GM23338 (cell line): ENCODE results near the gene SSH3.

Experiments used
- CREB1 ChIP-seq: fragments of 250-450 bp; sonication (Bioruptor Pico); IDR thresholded peaks from 2 replicates; pipeline ENCODE4 v1.5.0; 2020; ENCODE audit warnings: low read depth, mild to moderate bottlenecking, moderate library complexity
- EZH2 ChIP-seq: fragments of 200-600 bp; sonication (generic); IDR thresholded peaks from one replicate; pipeline ENCODE4 v1.8.0; 2017; ENCODE audit warnings: antibody characterized with exemption, mild to moderate bottlenecking, low read depth; ENCODE audit not compliant: unreplicated experiment
- EZH2phosphoT487 ChIP-seq: fragments of 200-600 bp; sonication (generic); IDR thresholded peaks from one replicate; pipeline ENCODE4 v1.8.1; 2018; ENCODE audit warnings: antibody characterized with exemption; ENCODE audit not compliant: unreplicated experiment
- POLR2AphosphoS5 ChIP-seq: IDR thresholded peaks from 2 replicates; pipeline ENCODE4 v1.6.1; 2016; ENCODE audit warnings: antibody characterized with exemption, low read depth
- STAT1 ChIP-seq: IDR thresholded peaks from one replicate; pipeline ENCODE4 v1.6.1; 2016; ENCODE audit warnings: antibody characterized with exemption; ENCODE audit not compliant: unreplicated experiment
- ZNF114 ChIP-seq: fragments of 250-450 bp; sonication (Bioruptor Pico); IDR thresholded peaks from 2 replicates; pipeline ENCODE4 v1.5.0; 2020; ENCODE audit warnings: mild to moderate bottlenecking, moderate library complexity
- ZNF331 ChIP-seq: fragments of 250-450 bp; sonication (Bioruptor Pico); IDR thresholded peaks from 2 replicates; pipeline ENCODE4 v1.5.0; 2020; ENCODE audit warnings: low read depth, mild to moderate bottlenecking, moderate library complexity
- TF ChIP-seq, protein P1 (sequence below), 2 experiments: fragments of 200-600 bp in 1 of 2; sonication (generic) in 1 of 2; conservative IDR thresholded peaks; 2 replicates each; pipeline versions ENCODE4 v1.5.1 to v1.6.1; 2016 to 2017; ENCODE audit warnings: antibody characterized with exemption in 2 of 2, low read depth in 2 of 2, mild to moderate bottlenecking in 2 of 2, moderate library complexity in 1 of 2
- TF ChIP-seq, protein P2 (sequence below): IDR thresholded peaks from one replicate; pipeline ENCODE4 v1.6.1; 2018; ENCODE audit warnings: antibody characterized with exemption; ENCODE audit not compliant: unreplicated experiment

DNA sequence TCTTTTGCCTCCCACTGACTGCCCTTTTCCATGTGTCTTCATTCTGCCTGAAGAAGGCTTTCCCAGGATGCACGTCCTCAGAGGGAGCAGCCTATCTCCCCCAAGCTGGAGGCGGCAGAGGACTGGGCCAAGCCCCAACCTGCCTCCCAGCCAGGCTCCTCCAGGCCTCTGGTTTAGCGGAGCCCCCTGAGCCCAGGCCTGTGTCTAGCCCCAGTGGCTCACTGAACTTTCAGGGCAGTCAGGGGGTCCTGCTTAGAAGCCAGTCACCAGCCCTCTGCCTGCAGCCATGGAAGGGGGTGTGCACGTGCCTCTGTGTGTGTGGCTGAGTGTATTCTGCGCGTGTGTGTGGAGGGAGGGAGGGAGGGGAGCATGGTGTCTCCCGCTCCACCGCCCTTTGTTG, 47.5 kb upstream of the SSH3 start:
- TF ChIP-seq, protein P1, sequence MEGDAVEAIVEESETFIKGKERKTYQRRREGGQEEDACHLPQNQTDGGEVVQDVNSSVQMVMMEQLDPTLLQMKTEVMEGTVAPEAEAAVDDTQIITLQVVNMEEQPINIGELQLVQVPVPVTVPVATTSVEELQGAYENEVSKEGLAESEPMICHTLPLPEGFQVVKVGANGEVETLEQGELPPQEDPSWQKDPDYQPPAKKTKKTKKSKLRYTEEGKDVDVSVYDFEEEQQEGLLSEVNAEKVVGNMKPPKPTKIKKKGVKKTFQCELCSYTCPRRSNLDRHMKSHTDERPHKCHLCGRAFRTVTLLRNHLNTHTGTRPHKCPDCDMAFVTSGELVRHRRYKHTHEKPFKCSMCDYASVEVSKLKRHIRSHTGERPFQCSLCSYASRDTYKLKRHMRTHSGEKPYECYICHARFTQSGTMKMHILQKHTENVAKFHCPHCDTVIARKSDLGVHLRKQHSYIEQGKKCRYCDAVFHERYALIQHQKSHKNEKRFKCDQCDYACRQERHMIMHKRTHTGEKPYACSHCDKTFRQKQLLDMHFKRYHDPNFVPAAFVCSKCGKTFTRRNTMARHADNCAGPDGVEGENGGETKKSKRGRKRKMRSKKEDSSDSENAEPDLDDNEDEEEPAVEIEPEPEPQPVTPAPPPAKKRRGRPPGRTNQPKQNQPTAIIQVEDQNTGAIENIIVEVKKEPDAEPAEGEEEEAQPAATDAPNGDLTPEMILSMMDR (conservative IDR thresholded peaks at IDR 0.05; ENCODE audit: low read depth in 2 of 2): no peak
- TF ChIP-seq, protein P2, sequence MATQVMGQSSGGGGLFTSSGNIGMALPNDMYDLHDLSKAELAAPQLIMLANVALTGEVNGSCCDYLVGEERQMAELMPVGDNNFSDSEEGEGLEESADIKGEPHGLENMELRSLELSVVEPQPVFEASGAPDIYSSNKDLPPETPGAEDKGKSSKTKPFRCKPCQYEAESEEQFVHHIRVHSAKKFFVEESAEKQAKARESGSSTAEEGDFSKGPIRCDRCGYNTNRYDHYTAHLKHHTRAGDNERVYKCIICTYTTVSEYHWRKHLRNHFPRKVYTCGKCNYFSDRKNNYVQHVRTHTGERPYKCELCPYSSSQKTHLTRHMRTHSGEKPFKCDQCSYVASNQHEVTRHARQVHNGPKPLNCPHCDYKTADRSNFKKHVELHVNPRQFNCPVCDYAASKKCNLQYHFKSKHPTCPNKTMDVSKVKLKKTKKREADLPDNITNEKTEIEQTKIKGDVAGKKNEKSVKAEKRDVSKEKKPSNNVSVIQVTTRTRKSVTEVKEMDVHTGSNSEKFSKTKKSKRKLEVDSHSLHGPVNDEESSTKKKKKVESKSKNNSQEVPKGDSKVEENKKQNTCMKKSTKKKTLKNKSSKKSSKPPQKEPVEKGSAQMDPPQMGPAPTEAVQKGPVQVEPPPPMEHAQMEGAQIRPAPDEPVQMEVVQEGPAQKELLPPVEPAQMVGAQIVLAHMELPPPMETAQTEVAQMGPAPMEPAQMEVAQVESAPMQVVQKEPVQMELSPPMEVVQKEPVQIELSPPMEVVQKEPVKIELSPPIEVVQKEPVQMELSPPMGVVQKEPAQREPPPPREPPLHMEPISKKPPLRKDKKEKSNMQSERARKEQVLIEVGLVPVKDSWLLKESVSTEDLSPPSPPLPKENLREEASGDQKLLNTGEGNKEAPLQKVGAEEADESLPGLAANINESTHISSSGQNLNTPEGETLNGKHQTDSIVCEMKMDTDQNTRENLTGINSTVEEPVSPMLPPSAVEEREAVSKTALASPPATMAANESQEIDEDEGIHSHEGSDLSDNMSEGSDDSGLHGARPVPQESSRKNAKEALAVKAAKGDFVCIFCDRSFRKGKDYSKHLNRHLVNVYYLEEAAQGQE: no peak
- TF ChIP-seq POLR2AphosphoS5 (no peak), EZH2 (no peak), STAT1 (no peak), ZNF331 (CRISPR knock-in tag) (no peak), EZH2phosphoT487 (no peak), ZNF114 (no peak), CREB1 (CRISPR knock-in tag) (no peak)
